ENCODE measurements around the gene EPN2. TPM values are rescaled to one million over a fixed set of nuclear protein-coding genes. Genes with fewer than 3 reads are reported as not detected.

EPN2 gene
- total RNA-seq, 1 experiment from 2014 or later: 57.8 TPM

GRCh38 chr17:19374136-19374535 is 137.0 kb downstream of the EPN2 start:
- H2BK15ac ChIP-seq (ENCODE audit: low read depth, low read length): no peak overlapping the region
- H3K4me2 ChIP-seq (ENCODE audit: insufficient read depth, insufficient read length, low read length): no peak overlapping the region
- H2BK20ac ChIP-seq (ENCODE audit: low read depth, low read length, poor library complexity, severe bottlenecking): no peak overlapping the region
- H2BK120ac ChIP-seq (ENCODE audit: low read depth, low read length, poor library complexity, severe bottlenecking): no peak overlapping the region
- no peak overlapping the region; a peak in 2 of 7 replicates for H3K27ac Mint-ChIP-seq
- no peaks in the 10 kb centered on the region for H3K9me3 ChIP-seq (ENCODE audit: control insufficient read depth, low read depth, low read length)
- H3K27me3 Mint-ChIP-seq (ENCODE audit: low read depth): no peaks in the 10 kb centered on the region
- no peak overlapping the region for H2AK5ac ChIP-seq (ENCODE audit: insufficient read length, low read length)
- no peak for DNase-seq
- no peaks in the 10 kb centered on the region for H3K79me1 ChIP-seq (ENCODE audit: insufficient read depth, low read depth, low read length, poor library complexity, severe bottlenecking)
- peaks cover 0 to 11% (median 9%) of the 10 kb centered on the region in 3 experiments; a peak in 5 of 7 replicates for H3K36me3 Mint-ChIP-seq (ENCODE audit: insufficient read depth in 1 of 3, low read depth in 3 of 3)
- TF ChIP-seq CTCF (conservative IDR thresholded peaks at IDR 0.05): no peak
- no peak overlapping the region for H4K8ac ChIP-seq (replicated peaks; ENCODE audit: insufficient read length, low read depth, low read length)
- H3K9me3 Mint-ChIP-seq: no peaks in the 10 kb centered on the region
- no peak overlapping the region for H4K5ac ChIP-seq (ENCODE audit: insufficient read length, low read depth, low read length)
- no peaks in the 10 kb centered on the region for H3K27me3 ChIP-seq (ENCODE audit: insufficient read depth, low read length)
- H3K23me2 ChIP-seq (ENCODE audit: insufficient read length, low read depth, low read length, poor library complexity, severe bottlenecking): peaks cover 5% of the 10 kb centered on the region
- no peak overlapping the region for H3K14ac ChIP-seq (ENCODE audit: insufficient read depth, low read length)
- no peak overlapping the region for H3K27ac ChIP-seq (ENCODE audit: insufficient read length, low read depth, low read length)
- H3K18ac ChIP-seq (ENCODE audit: insufficient read length, low read depth, low read length): no peak overlapping the region
- no peak overlapping the region for H3K56ac ChIP-seq (ENCODE audit: insufficient read length, low read depth, low read length)
- H2AFZ ChIP-seq (ENCODE audit: low read length): no peak overlapping the region
- no peak overlapping the region for H3T11ph ChIP-seq (ENCODE audit: low read length)
- H3K4me3 Mint-ChIP-seq: peak overlapping the region in 1 of 2 experiments; percentile 55; a peak in 1 of 5 replicates
- no peak overlapping the region for H2BK12ac ChIP-seq (ENCODE audit: insufficient read length, low read depth, low read length)
- H3K79me2 ChIP-seq (ENCODE audit: insufficient read depth, low read length): no peaks in the 10 kb centered on the region; the same call in 1 of the 2 replicates
- no peaks in the 10 kb centered on the region for H4K20me1 ChIP-seq (ENCODE audit: control insufficient read depth, insufficient read depth, insufficient read length)
- WGBS (ENCODE audit: extremely low coverage, insufficient read length, low lambda C conversion rate): no CpG with 5 or more reads among the region's 5 CpGs
- H3K4ac ChIP-seq (ENCODE audit: low read depth, low read length): no peak overlapping the region
- peaks cover 5 to 23% of the 10 kb centered on the region in 2 experiments for H3K4me1 Mint-ChIP-seq
- H4K91ac ChIP-seq (ENCODE audit: insufficient read length, low read depth, low read length): no peak overlapping the region
- peaks cover 2% of the 10 kb centered on the region; the same call in 1 of the 2 replicates for H3K4me1 ChIP-seq (ENCODE audit: insufficient read depth, low read length)
- H3K23ac ChIP-seq (ENCODE audit: insufficient read length, low read depth, low read length): no peak overlapping the region
- H3K9ac ChIP-seq (ENCODE audit: extremely low read depth, insufficient read length, low read length): no peak overlapping the region
- H2BK5ac ChIP-seq (ENCODE audit: insufficient read length, low read length): no peak overlapping the region

All from H9 (cell line).